ENCODE data around the gene TREH.

DNA sequence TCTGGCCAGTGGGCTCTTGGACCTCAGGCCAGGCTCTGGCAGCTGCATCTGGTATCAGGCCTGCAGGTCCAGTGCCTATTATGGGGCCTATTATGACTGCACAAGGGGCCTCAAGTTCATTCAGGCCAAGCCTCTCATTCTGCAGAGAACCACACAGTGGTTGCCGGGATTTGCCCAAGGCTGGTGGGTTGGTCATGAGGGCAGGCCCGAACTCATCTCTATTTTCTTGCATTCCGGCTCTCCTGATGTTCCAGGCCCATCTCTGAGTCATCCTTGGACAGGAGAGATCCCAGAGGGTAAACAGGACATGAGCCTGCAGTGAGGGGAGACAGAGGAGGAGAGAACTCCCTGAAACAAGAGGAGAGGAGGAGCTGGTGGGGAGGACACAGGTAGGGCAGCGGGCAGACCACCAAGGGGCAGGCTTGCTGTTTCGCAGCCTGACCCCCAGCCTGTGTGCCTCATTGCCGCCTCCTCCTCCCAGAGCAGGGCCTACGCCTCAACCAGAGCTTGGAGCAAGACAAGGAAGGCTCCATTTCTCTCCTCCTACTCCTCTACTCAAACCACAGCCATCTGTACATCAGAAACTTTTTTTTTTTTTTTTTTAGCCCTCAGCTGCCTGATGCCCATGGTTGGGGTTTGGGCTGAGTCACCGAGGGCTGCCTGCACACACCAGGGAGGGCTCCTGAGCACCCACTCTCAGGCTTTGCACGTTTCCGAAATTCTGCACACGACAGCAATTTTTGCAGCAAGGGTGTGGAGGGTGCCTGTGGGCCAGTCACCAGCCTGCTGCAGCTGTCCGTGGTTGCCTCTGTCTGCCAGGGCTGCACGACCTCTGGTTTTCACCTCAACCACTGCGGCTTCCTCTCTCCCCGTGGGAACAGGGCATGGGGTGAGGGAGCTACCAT, 12.7 kb upstream of the TREH start:
- TF ChIP-seq POLR2A (IDR thresholded peaks at IDR 0.05): no peak
- TF ChIP-seq, protein P1, sequence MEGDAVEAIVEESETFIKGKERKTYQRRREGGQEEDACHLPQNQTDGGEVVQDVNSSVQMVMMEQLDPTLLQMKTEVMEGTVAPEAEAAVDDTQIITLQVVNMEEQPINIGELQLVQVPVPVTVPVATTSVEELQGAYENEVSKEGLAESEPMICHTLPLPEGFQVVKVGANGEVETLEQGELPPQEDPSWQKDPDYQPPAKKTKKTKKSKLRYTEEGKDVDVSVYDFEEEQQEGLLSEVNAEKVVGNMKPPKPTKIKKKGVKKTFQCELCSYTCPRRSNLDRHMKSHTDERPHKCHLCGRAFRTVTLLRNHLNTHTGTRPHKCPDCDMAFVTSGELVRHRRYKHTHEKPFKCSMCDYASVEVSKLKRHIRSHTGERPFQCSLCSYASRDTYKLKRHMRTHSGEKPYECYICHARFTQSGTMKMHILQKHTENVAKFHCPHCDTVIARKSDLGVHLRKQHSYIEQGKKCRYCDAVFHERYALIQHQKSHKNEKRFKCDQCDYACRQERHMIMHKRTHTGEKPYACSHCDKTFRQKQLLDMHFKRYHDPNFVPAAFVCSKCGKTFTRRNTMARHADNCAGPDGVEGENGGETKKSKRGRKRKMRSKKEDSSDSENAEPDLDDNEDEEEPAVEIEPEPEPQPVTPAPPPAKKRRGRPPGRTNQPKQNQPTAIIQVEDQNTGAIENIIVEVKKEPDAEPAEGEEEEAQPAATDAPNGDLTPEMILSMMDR (IDR thresholded peaks at IDR 0.05): no peak

All from vagina (tissue), 2 donors.